ENCODE measurements around the gene CATSPER1.

The CATSPER1 gene

DNA sequence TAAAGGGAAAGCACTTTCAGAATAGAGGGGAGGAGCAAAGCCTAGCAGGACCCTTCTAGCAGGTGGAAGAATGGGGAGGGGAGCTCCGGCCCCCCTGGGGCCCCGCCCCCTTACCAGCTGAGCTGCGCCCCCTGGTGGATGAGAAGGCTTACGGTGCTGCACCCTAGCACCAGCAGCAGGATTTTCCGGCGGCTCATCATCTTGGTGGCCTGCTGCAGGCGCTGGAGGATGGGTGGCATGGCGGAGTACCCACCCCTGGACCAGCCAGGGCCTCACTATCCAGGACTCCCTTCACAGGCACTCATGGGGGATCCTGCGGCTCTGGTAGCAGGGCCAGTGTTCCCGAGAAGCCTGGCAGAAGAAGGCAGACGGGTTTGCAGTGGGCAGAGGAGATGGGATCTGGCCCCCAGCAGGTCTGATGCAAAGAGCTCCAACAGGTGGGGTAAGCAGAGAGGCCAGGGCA is 18.9 kb upstream of the CATSPER1 start:
- peaks cover 3% of the 10 kb centered on the region for H3K36me3 ChIP-seq (ENCODE audit: insufficient read depth, insufficient read length, low read length)
- H3K27me3 ChIP-seq (ENCODE audit: insufficient read depth, insufficient read length), result peaks cover 2% of the 10 kb centered on the region
- H3K9me3 ChIP-seq (ENCODE audit: insufficient read depth, low read length), result no peaks in the 10 kb centered on the region
- DNase-seq (ENCODE audit: low read depth, low spot score), result peak; percentile 63
- H3K4me1 ChIP-seq (ENCODE audit: insufficient read depth, insufficient read length), result peaks cover 4% of the 10 kb centered on the region
- peak overlapping the region; percentile 3 for H3K9ac ChIP-seq (ENCODE audit: insufficient read length, low read depth)
- H3K4me3 ChIP-seq (ENCODE audit: insufficient read length, low read depth), result no peak overlapping the region
- no peak for TF ChIP-seq SUZ12 (IDR thresholded peaks at IDR 0.05; ENCODE audit: extremely low read depth, insufficient read depth, insufficient read length)
- TF ChIP-seq ZNF274 (IDR thresholded peaks at IDR 0.05; ENCODE audit: low read depth, low read length), result no peak
- TF ChIP-seq YY1 (IDR thresholded peaks at IDR 0.05; ENCODE audit: insufficient read depth, insufficient read length), result no peak

DNA sequence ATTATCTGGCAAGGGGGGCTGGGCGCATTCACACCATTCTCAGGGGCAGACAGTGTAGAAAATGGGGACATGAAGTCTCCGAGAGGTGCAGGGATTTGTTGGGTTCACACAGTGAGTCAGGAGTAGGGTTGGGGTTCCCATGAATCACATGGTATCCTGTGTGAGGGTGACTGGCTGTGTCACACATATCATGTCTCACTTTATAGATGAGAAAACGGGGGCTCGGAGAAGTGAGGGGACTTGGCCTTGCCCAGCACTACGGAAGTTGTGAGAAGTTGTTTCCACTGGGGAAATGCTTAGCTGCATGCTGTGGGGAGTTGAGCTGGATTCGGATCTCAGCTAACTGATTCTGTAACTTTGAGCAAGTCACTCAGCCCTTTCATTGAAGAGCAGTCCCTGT is 18.5 kb upstream of the CATSPER1 start:
- DNase-seq (ENCODE audit: low read depth, low spot score), result no peak
- H3K4me3 ChIP-seq (ENCODE audit: insufficient read length, low read depth), result no peak overlapping the region
- H3K9me3 ChIP-seq (ENCODE audit: insufficient read depth, low read length), result no peaks in the 10 kb centered on the region
- peaks cover 2% of the 10 kb centered on the region for H3K27me3 ChIP-seq (ENCODE audit: insufficient read depth, insufficient read length)
- no peak overlapping the region for H3K9ac ChIP-seq (ENCODE audit: insufficient read length, low read depth)
- peaks cover 4% of the 10 kb centered on the region for H3K4me1 ChIP-seq (ENCODE audit: insufficient read depth, insufficient read length)
- peaks cover 3% of the 10 kb centered on the region for H3K36me3 ChIP-seq (ENCODE audit: insufficient read depth, insufficient read length, low read length)
- TF ChIP-seq SUZ12 (IDR thresholded peaks at IDR 0.05; ENCODE audit: extremely low read depth, insufficient read depth, insufficient read length) (no peak), YY1 (IDR thresholded peaks at IDR 0.05; ENCODE audit: insufficient read depth, insufficient read length) (no peak), ZNF274 (IDR thresholded peaks at IDR 0.05; ENCODE audit: low read depth, low read length) (no peak)

DNA sequence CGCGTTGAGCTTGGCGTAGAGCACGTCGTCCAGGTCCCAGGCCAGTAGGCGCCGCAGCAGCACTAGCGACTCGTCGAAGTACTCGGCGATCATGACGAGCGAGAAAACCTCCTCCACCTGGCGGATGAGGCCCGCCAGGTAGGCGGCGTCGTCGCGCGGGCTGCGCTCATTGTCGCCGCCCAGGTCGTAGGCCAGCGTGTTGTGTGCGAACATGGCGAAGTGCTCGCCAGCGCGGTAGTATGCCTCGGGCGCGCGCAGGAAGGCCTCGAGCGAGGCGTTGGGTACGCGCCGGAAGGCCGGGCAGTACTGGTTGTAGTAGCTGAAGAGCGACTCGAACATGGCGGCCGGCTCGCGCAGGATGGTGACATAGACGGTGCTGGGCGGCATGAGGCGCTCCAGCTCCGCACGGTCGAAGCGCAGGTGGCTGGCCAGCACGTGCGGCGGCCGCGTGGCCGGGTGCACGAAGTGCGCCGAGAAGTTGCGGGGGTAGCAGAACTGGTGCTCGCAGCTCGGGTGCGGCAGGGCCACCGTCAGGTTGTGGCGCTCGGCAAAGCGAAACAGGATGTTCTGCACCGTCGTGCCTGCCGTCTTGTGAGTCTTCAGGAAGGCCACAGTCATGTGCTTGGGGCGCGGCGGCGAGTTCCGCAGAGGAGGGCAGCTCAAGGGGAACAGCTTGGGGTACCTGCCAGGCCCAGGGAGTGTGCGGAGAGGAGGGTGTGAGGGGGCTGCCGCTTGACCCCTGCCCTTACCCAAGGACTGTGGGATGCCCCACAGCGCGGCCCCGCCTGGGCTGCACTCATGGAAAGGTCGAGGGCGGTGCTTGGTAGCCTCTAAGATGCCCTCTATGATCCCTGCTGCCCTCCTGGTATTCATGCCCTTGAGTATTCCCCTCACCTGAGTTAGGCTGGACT is 17.0 kb upstream of the CATSPER1 start:
- Histone ChIP-seq H3K36me3 (ENCODE audit: insufficient read depth, insufficient read length, low read length) (peaks cover 3% of the 10 kb centered on the region), H3K9me3 (ENCODE audit: insufficient read depth, low read length) (no peaks in the 10 kb centered on the region), H3K9ac (ENCODE audit: insufficient read length, low read depth) (no peak overlapping the region), H3K4me3 (ENCODE audit: insufficient read length, low read depth) (no peak overlapping the region), H3K4me1 (ENCODE audit: insufficient read depth, insufficient read length) (no peaks in the 10 kb centered on the region), H3K27me3 (ENCODE audit: insufficient read depth, insufficient read length) (no peaks in the 10 kb centered on the region)
- no peak for DNase-seq (ENCODE audit: low read depth, low spot score)
- TF ChIP-seq SUZ12 (IDR thresholded peaks at IDR 0.05; ENCODE audit: extremely low read depth, insufficient read depth, insufficient read length) (no peak), ZNF274 (IDR thresholded peaks at IDR 0.05; ENCODE audit: low read depth, low read length) (no peak), YY1 (IDR thresholded peaks at IDR 0.05; ENCODE audit: insufficient read depth, insufficient read length) (no peak)

DNA sequence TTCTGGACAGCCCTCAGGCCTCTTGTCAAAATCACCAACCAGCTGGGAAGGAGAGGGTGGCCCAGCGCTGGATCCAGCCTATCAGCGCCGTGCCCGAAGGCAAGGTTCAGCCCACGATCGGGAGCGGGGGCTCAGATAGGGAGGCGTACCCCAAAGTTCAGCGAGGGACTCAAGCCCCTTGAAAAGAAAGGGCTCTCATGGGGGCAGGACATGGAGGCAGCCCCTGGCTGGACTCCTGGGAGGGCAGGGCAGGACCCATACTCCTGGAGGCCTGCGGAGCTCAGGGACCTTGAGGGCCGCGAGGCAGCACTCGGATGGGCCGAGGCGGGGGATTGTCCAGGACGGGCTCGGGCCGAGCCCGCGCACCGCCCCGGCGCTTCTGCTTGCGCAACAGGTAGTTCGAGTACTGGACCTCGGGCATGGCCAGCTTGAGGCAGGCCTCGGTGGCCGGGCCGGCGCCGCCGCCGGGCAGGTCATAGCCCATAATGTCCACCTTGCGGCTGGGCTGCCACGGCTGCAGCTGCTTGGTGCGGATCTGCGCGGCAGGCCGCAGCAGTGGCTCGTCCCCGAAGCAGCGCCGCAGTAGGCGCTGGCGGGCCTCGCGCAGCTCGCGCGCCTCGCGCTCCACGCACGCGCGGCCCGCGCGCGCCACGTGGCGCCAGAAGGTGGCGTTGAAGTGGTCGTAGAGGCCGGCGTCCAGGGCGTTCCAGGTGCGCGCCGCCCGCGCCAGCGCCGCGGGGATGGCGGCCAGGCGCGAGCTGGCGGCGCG is 16.1 kb upstream of the CATSPER1 start:
- Histone ChIP-seq H3K4me3 (ENCODE audit: insufficient read length, low read depth) (no peak overlapping the region), H3K4me1 (ENCODE audit: insufficient read depth, insufficient read length) (no peaks in the 10 kb centered on the region), H3K9me3 (ENCODE audit: insufficient read depth, low read length) (no peaks in the 10 kb centered on the region; the same call in 1 of the 2 replicates), H3K27me3 (ENCODE audit: insufficient read depth, insufficient read length) (no peaks in the 10 kb centered on the region), H3K36me3 (ENCODE audit: insufficient read depth, insufficient read length, low read length) (peaks cover 3% of the 10 kb centered on the region), H3K9ac (ENCODE audit: insufficient read length, low read depth) (no peak overlapping the region)
- TF ChIP-seq SUZ12 (IDR thresholded peaks at IDR 0.05; ENCODE audit: extremely low read depth, insufficient read depth, insufficient read length) (no peak), YY1 (IDR thresholded peaks at IDR 0.05; ENCODE audit: insufficient read depth, insufficient read length) (no peak), ZNF274 (IDR thresholded peaks at IDR 0.05; ENCODE audit: low read depth, low read length) (no peak)
- DNase-seq (ENCODE audit: low read depth, low spot score), result no peak

DNA sequence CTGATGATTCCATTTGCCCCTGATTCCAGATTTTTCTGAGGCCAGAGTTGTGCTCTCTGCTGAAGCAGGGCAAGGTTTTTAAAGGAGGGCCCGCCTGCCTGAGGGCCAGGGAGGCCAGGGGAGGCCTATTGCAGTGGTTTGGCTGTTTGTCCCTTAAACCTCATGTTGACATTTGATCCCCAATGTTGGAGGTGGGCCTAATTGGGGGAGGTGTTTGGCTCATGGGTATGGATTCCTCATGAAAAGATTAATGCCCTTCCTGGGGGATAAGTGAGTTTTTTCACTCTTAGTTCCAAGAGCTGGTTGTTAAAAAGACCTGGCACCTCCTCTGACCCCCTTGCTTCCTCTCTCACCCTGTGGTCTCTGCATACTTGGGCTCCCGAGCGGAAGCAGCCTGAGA is 13.5 kb upstream of the CATSPER1 start:
- no peak overlapping the region for H3K4me3 ChIP-seq (ENCODE audit: insufficient read length, low read depth)
- H3K36me3 ChIP-seq (ENCODE audit: insufficient read depth, insufficient read length, low read length), result peaks cover 3% of the 10 kb centered on the region
- no peaks in the 10 kb centered on the region for H3K27me3 ChIP-seq (ENCODE audit: insufficient read depth, insufficient read length)
- no peak for TF ChIP-seq ZNF274 (IDR thresholded peaks at IDR 0.05; ENCODE audit: low read depth, low read length)
- TF ChIP-seq YY1 (IDR thresholded peaks at IDR 0.05; ENCODE audit: insufficient read depth, insufficient read length), result no peak
- TF ChIP-seq SUZ12 (IDR thresholded peaks at IDR 0.05; ENCODE audit: extremely low read depth, insufficient read depth, insufficient read length), result no peak
- no peak overlapping the region for H3K9ac ChIP-seq (ENCODE audit: insufficient read length, low read depth)
- peaks cover 4% of the 10 kb centered on the region; the same call in 1 of the 2 replicates for H3K9me3 ChIP-seq (ENCODE audit: insufficient read depth, low read length)
- no peaks in the 10 kb centered on the region for H3K4me1 ChIP-seq (ENCODE audit: insufficient read depth, insufficient read length)
- no peak for DNase-seq (ENCODE audit: low read depth, low spot score)

DNA sequence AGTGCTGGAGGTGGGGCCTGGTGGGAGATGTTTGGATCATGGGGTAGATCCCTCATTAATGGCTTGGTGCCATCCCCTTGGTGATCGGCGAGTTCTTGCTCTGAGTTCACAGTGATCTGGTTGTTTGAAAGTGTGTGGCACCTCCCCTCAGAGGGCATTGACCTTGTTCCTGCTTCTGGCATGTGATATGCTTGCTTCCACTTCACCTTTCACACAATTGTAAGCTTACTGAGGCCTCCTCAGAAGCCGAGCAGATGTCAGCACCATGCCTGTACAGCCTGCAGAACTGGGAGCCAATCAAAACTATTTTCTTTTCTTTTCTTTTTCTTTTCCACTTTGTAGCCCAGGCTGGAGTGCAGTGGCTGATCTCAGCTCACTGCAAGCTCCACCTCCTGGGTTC is 11.0 kb upstream of the CATSPER1 start:
- no peak overlapping the region for H3K4me3 ChIP-seq (ENCODE audit: insufficient read length, low read depth)
- no peak for TF ChIP-seq ZNF274 (IDR thresholded peaks at IDR 0.05; ENCODE audit: low read depth, low read length)
- no peak for TF ChIP-seq YY1 (IDR thresholded peaks at IDR 0.05; ENCODE audit: insufficient read depth, insufficient read length)
- TF ChIP-seq SUZ12 (IDR thresholded peaks at IDR 0.05; ENCODE audit: extremely low read depth, insufficient read depth, insufficient read length), result no peak
- H3K36me3 ChIP-seq (ENCODE audit: insufficient read depth, insufficient read length, low read length), result no peaks in the 10 kb centered on the region
- peaks cover 4% of the 10 kb centered on the region; the same call in 1 of the 2 replicates for H3K9me3 ChIP-seq (ENCODE audit: insufficient read depth, low read length)
- DNase-seq (ENCODE audit: low read depth, low spot score), result no peak
- H3K4me1 ChIP-seq (ENCODE audit: insufficient read depth, insufficient read length), result no peaks in the 10 kb centered on the region
- no peak overlapping the region for H3K9ac ChIP-seq (ENCODE audit: insufficient read length, low read depth)
- no peaks in the 10 kb centered on the region for H3K27me3 ChIP-seq (ENCODE audit: insufficient read depth, insufficient read length)

DNA sequence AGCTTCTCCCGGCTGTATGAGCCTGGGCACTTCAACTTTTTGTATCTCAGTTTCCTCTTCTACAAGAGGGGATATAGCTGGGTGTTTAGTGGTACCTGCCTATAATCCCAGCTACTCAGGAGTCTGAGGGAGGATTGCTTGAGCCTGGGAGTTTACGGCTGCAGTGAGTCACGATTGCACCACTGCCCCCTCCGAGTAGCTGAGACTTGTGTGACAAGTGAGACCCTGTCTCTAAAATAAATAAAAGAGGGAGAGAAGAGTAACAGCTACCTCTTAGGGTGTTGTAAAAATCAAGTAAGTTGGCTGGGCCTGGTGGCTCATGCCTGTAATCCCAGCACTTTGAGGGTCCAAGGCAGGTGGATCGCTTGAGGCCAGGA is 10.0 kb upstream of the CATSPER1 start:
- Histone ChIP-seq H3K4me3 (ENCODE audit: insufficient read length, low read depth) (no peak overlapping the region), H3K27me3 (ENCODE audit: insufficient read depth, insufficient read length) (no peaks in the 10 kb centered on the region), H3K36me3 (ENCODE audit: insufficient read depth, insufficient read length, low read length) (no peaks in the 10 kb centered on the region), H3K9me3 (ENCODE audit: insufficient read depth, low read length) (peaks cover 4% of the 10 kb centered on the region; the same call in 1 of the 2 replicates), H3K4me1 (ENCODE audit: insufficient read depth, insufficient read length) (no peaks in the 10 kb centered on the region), H3K9ac (ENCODE audit: insufficient read length, low read depth) (no peak overlapping the region)
- DNase-seq (ENCODE audit: low read depth, low spot score), result no peak
- TF ChIP-seq ZNF274 (IDR thresholded peaks at IDR 0.05; ENCODE audit: low read depth, low read length), result no peak
- TF ChIP-seq YY1 (IDR thresholded peaks at IDR 0.05; ENCODE audit: insufficient read depth, insufficient read length), result no peak
- no peak for TF ChIP-seq SUZ12 (IDR thresholded peaks at IDR 0.05; ENCODE audit: extremely low read depth, insufficient read depth, insufficient read length)
